Thyroid gland (tissue), 4 donors: ENCODE data around the gene BEAN1.

ENCODE experiments used
- POLR2A ChIP-seq, 2 donors: fragments of 450-650 bp; IDR thresholded peaks; one replicate each; pipeline ENCODE4 v1.6.1; 2017; ENCODE audit warnings: antibody characterized with exemption in 2 of 2, mild to moderate bottlenecking in 2 of 2, moderate library complexity in 1 of 2
- TF ChIP-seq, protein P1 (sequence below), 6 experiments: fragments of 200-600 bp in 3 of 6; fragments of 450-650 bp in 3 of 6; sonication (generic) in 3 of 6; IDR thresholded peaks; one replicate each; pipeline ENCODE4 v1.5.1; 2016 to 2019; ENCODE audit warnings: antibody characterized with exemption in 6 of 6, mild to moderate bottlenecking in 2 of 6, inconsistent platforms in 1 of 6, moderate library complexity in 1 of 6

GRCh38 chr16:66480265-66481080 lies 53.4 kb downstream of the BEAN1 start:
- TF ChIP-seq, protein P1, sequence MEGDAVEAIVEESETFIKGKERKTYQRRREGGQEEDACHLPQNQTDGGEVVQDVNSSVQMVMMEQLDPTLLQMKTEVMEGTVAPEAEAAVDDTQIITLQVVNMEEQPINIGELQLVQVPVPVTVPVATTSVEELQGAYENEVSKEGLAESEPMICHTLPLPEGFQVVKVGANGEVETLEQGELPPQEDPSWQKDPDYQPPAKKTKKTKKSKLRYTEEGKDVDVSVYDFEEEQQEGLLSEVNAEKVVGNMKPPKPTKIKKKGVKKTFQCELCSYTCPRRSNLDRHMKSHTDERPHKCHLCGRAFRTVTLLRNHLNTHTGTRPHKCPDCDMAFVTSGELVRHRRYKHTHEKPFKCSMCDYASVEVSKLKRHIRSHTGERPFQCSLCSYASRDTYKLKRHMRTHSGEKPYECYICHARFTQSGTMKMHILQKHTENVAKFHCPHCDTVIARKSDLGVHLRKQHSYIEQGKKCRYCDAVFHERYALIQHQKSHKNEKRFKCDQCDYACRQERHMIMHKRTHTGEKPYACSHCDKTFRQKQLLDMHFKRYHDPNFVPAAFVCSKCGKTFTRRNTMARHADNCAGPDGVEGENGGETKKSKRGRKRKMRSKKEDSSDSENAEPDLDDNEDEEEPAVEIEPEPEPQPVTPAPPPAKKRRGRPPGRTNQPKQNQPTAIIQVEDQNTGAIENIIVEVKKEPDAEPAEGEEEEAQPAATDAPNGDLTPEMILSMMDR (IDR thresholded peaks at IDR 0.05): no peak
- TF ChIP-seq POLR2A (IDR thresholded peaks at IDR 0.05): no peak
